ENCODE results near the gene AP1M2.
"Not testable (repeated sequence)": the region's sequence is repeated elsewhere in the genome, so short reads cannot be mapped to it uniquely, and the experiment has no call there.

Gene AP1M2

GRCh38 chr19:10543420-10544241, 43.5 kb downstream of the AP1M2 start, which contains the start of gene ATG4D:
TSS of gene ATG4D (plus strand) at chr19:10543904. CDS start at chr19:10544091, 187 bp downstream.
- FAIRE-seq (peak; percentile 62), DNase-seq (ENCODE audit: insufficient read length, low spot score) (peak; percentile 96)

- FAIRE-seq: no peak
- DNase-seq (ENCODE audit: insufficient read length, low spot score): no peak
These were observed 44.1 kb downstream of the AP1M2 start for GRCh38 chr19:10543059-10543419.

- not testable (repeated sequence) for DNase-seq (ENCODE audit: insufficient read length, low spot score)
These were observed 48.1 kb downstream of the AP1M2 start for GRCh38 chr19:10539016-10539415.

GRCh38 chr19:10538204-10538983, 48.7 kb downstream of the AP1M2 start:
- FAIRE-seq (no peak), DNase-seq (ENCODE audit: insufficient read length, low spot score) (no peak)

More at GRCh38 chr19:10539016-10539415, 48.1 kb downstream of the AP1M2 start:
- FAIRE-seq: not testable (repeated sequence)

- FAIRE-seq: no peak
These were observed 49.4 kb downstream of the AP1M2 start for GRCh38 chr19:10537668-10538067.

GRCh38 chr19:10535613-10536012, 51.5 kb downstream of the AP1M2 start:
- no peak for DNase-seq (ENCODE audit: insufficient read length, low spot score)

More at GRCh38 chr19:10537668-10538067, 49.4 kb downstream of the AP1M2 start:
- DNase-seq (ENCODE audit: insufficient read length, low spot score): no peak

GRCh38 chr19:10533646-10534386, 53.3 kb downstream of the AP1M2 start:
- no peak for FAIRE-seq
- DNase-seq (ENCODE audit: insufficient read length, low spot score): no peak

More at GRCh38 chr19:10535613-10536012, 51.5 kb downstream of the AP1M2 start:
- FAIRE-seq: no peak

GRCh38 chr19:10532457-10532856, 54.7 kb downstream of the AP1M2 start:
- FAIRE-seq (no peak), DNase-seq (ENCODE audit: insufficient read length, low spot score) (no peak)

GRCh38 chr19:10526887-10527286, 60.2 kb downstream of the AP1M2 start:
- not testable (repeated sequence) for FAIRE-seq; DNase-seq (ENCODE audit: insufficient read length, low spot score)

GRCh38 chr19:10525636-10526035, 61.5 kb downstream of the AP1M2 start:
- DNase-seq (ENCODE audit: insufficient read length, low spot score) (no peak), FAIRE-seq (no peak)

- no peak for FAIRE-seq
- DNase-seq (ENCODE audit: insufficient read length, low spot score): no peak
These were observed 63.9 kb downstream of the AP1M2 start for GRCh38 chr19:10523135-10523636.

Measured in GM19239 (cell line).